B cell (primary cell): ENCODE measurements around the gene KIF16B. TPM values are rescaled to one million over a fixed set of nuclear protein-coding genes. Genes with fewer than 3 reads are reported as not detected.

Experiments used
- ATAC-seq: fragments of 200-7000 bp; cut with Tn5 transposase; one replicate; pipeline ENCODE4 v1.10.0; 2021; ENCODE audit warnings: low read depth, mild to moderate bottlenecking, moderate number of reproducible peaks, moderate library complexity
- CTCF ChIA-PET: fragments of 350-600 bp; sonication (Branson Sonifier 250); formaldehyde crosslinking; loops from one replicate; lab custom pipeline; 2021; ENCODE audit warnings: antibody characterized with exemption, inconsistent platforms; lab: Charles Lee
- POLR2A ChIA-PET: fragments of 350-600 bp; sonication (Branson Sonifier 250); formaldehyde crosslinking; loops from one replicate; lab custom pipeline; 2021; ENCODE audit warnings: antibody characterized with exemption; lab: Charles Lee
- DNase-seq: peaks from one replicate; pipeline ENCODE4 v3.0.0; 2013
- H2AFZ ChIP-seq: 2 replicates; pipeline ENCODE4 v1.6.1; 2012; ENCODE audit warnings: mild to moderate bottlenecking, low read depth, low read length; ENCODE audit not compliant: insufficient read depth, poor library complexity, severe bottlenecking
- H3K27ac ChIP-seq, 2 donors: 1 replicate in 1 of 2; 2 replicates in 1 of 2; pipeline ENCODE4 v1.5.1; 2012 to 2013; ENCODE audit warnings: low read length in 2 of 2, mild to moderate bottlenecking in 2 of 2, moderate library complexity in 1 of 2
- H3K27me3 ChIP-seq, 4 experiments: fragments of 200-600 bp in 1 of 4; sonication (generic) in 1 of 4; replicated peaks in 1 of 4; 1 replicate in 2 of 4; 2 replicates in 2 of 4; pipeline versions ENCODE4 v1.6.1 to v1.7.0; 2013 to 2016; ENCODE audit warnings: low read length in 3 of 4, mild to moderate bottlenecking in 2 of 4, mixed read lengths in 1 of 4, moderate library complexity in 1 of 4; ENCODE audit not compliant: insufficient read depth in 4 of 4, control insufficient read depth in 3 of 4; ENCODE audit errors: control extremely low read depth in 1 of 4
- H3K36me3 ChIP-seq, 2 experiments: replicated peaks in 1 of 2; 1 replicate in 1 of 2; 2 replicates in 1 of 2; pipeline versions ENCODE4 v1.6.1 to v1.7.1; 2013; ENCODE audit warnings: low read length in 1 of 2; ENCODE audit not compliant: insufficient read depth in 2 of 2, control insufficient read depth in 1 of 2; ENCODE audit errors: control extremely low read depth in 1 of 2, extremely low read depth in 1 of 2
- H3K4me1 ChIP-seq, 2 donors: fragments of 200-600 bp in 1 of 2; sonication (generic) in 1 of 2; 1 replicate in 1 of 2; 2 replicates in 1 of 2; pipeline versions ENCODE4 v1.5.1 to v1.6.1; 2013 to 2017; ENCODE audit warnings: low read length in 2 of 2; ENCODE audit not compliant: control insufficient read depth in 2 of 2, insufficient read depth in 2 of 2
- H3K4me2 ChIP-seq: replicated peaks from 2 replicates; pipeline ENCODE3; 2012; ENCODE audit warnings: mild to moderate bottlenecking, low read depth, low read length; ENCODE audit not compliant: poor library complexity, severe bottlenecking
- H3K4me3 ChIP-seq, 5 experiments: fragments of 200-600 bp in 1 of 5; sonication (generic) in 1 of 5; 1 replicate in 3 of 5; 2 replicates in 2 of 5; pipeline versions ENCODE4 v1.5.1 to v1.7.0; 2011 to 2016; ENCODE audit warnings: low read length in 4 of 5, mild to moderate bottlenecking in 4 of 5, low read depth in 2 of 5, control low read depth in 1 of 5, moderate library complexity in 1 of 5; ENCODE audit not compliant: insufficient read depth in 1 of 5; ENCODE audit errors: control extremely low read depth in 1 of 5, extremely low read depth in 1 of 5
- H3K79me2 ChIP-seq: fragments of 200-600 bp; sonication (generic); one replicate; pipeline ENCODE4 v1.6.0; 2016; ENCODE audit warnings: low read length; ENCODE audit not compliant: control insufficient read depth, insufficient read depth
- H3K9ac ChIP-seq: fragments of 200-600 bp; sonication (generic); 2 replicates; pipeline ENCODE4 v1.6.1; 2017; ENCODE audit warnings: mild to moderate bottlenecking, low read length, moderate library complexity
- H3K9me3 ChIP-seq, 3 donors: one replicate each; pipeline versions ENCODE4 v1.6.1 to v1.7.1; 2013; ENCODE audit warnings: low read length in 2 of 3; ENCODE audit not compliant: control insufficient read depth in 2 of 3, insufficient read depth in 1 of 3; ENCODE audit errors: control extremely low read depth in 1 of 3
- H4K20me1 ChIP-seq: 2 replicates; pipeline ENCODE4 v1.6.0; 2012; ENCODE audit warnings: mild to moderate bottlenecking, low read length; ENCODE audit not compliant: insufficient read depth, control insufficient read depth, poor library complexity, severe bottlenecking
- H3K27ac Mint-ChIP-seq: one replicate; pipeline ENCODE4 v1.8.0; 2021; ENCODE audit warnings: mixed read lengths
- H3K27me3 Mint-ChIP-seq: one replicate; pipeline ENCODE4 v1.8.0; 2021; ENCODE audit warnings: mixed read lengths
- H3K4me1 Mint-ChIP-seq: one replicate; pipeline ENCODE4 v1.8.0; 2021; ENCODE audit warnings: mixed read lengths
- H3K4me3 Mint-ChIP-seq: one replicate; pipeline ENCODE4 v1.8.0; 2021; ENCODE audit warnings: mixed read lengths
- H3K9me3 Mint-ChIP-seq: one replicate; pipeline ENCODE4 v1.8.0; 2022; ENCODE audit warnings: mixed read lengths; ENCODE audit not compliant: insufficient read depth
- CTCF ChIP-seq: fragments of 200-600 bp; IDR thresholded peaks from one replicate; pipeline ENCODE4 v1.8.0; 2022; ENCODE audit warnings: antibody characterized with exemption, mild to moderate bottlenecking
- EZH2 ChIP-seq: IDR thresholded peaks from 2 replicates; pipeline ENCODE4 v1.6.1; 2012; ENCODE audit warnings: borderline replicate concordance, low read depth, mild to moderate bottlenecking, moderate library complexity, low read length; ENCODE audit not compliant: insufficient read depth, poor library complexity, severe bottlenecking
- WGBS: methylation state at CpG from one replicate; pipeline ENCODE4 v1.1.5; 2013; ENCODE audit warnings: missing lambda C conversion rate; ENCODE audit not compliant: insufficient coverage; 5-methylcytosine and 5-hydroxymethylcytosine counted together
- intact Hi-C: fragments of 100-400 bp; cut with micrococcal nuclease; formaldehyde crosslinking; loops from one replicate; pipeline ENCODE4 v1.10.0; 2022
- polyA plus RNA-seq: library from polyadenylated mRNA; depleted of rRNA; stranded (reverse); fragments of >200 nt; gene quantifications from 2 replicates; pipeline ENCODE4 v1.2.3, GENCODE V29; 2012
- total RNA-seq, 2 donors: library from RNA; stranded (reverse); fragments of 120-200 nt in 1 of 2; gene quantifications; 1 replicate in 1 of 2; 2 replicates in 1 of 2; pipeline versions ENCODE4 v1.2.3 to v1.2.4, GENCODE V29; 2013 to 2022

Gene KIF16B
- total and polyA plus RNA-seq, 2 donors (not counting 1 experiment from before 2014, with no cell fraction given) = 4.5 to 13.0 TPM

- ATAC-seq (no peak), DNase-seq (no peak)
- Mint-ChIP-seq H3K27ac (no peak overlapping the region), H3K27me3 (no peaks in the 10 kb centered on the region), H3K4me1 (no peaks in the 10 kb centered on the region), H3K9me3 (no peaks in the 10 kb centered on the region), H3K4me3 (no peak overlapping the region)
- peaks cover 0 to 10% (median 0%) of the 10 kb centered on the region in 3 donors for H3K9me3 ChIP-seq
- ChIA-PET POLR2A (no interaction called here), CTCF (no interaction called here)
- no peaks in the 10 kb centered on the region for H3K36me3 ChIP-seq
- TF ChIP-seq EZH2 (no peak), CTCF (no peak)
- H2AFZ ChIP-seq = no peak overlapping the region
- H3K4me1 ChIP-seq = no peaks in the 10 kb centered on the region
- H4K20me1 ChIP-seq = no peaks in the 10 kb centered on the region
- WGBS = 96% methylated on average over 6 of the region's 7 CpGs
- H3K9ac ChIP-seq = no peak overlapping the region
- intact Hi-C loops = no loop called here
- H3K4me3 ChIP-seq = no peak overlapping the region
- no peak overlapping the region for H3K27ac ChIP-seq
- no peaks in the 10 kb centered on the region for H3K27me3 ChIP-seq
- no peak overlapping the region for H3K4me2 ChIP-seq
- H3K79me2 ChIP-seq = no peaks in the 10 kb centered on the region
These were observed 316.2 kb downstream of the KIF16B start for GRCh38 chr20:16257021-16257420.

- 88% methylated on average over 4 of the region's 6 CpGs for WGBS
- no peak overlapping the region for H3K9ac ChIP-seq
- H3K36me3 ChIP-seq = no peaks in the 10 kb centered on the region
- TF ChIP-seq CTCF (no peak), EZH2 (no peak)
- H3K4me3 ChIP-seq = no peak overlapping the region
- DNase-seq = no peak
- Mint-ChIP-seq H3K4me1 (peaks cover 7% of the 10 kb centered on the region), H3K27me3 (peaks cover 5% of the 10 kb centered on the region), H3K27ac (no peak overlapping the region), H3K9me3 (no peaks in the 10 kb centered on the region), H3K4me3 (no peak overlapping the region)
- no peaks in the 10 kb centered on the region for H4K20me1 ChIP-seq
- peaks cover 4% of the 10 kb centered on the region in 2 donors for H3K4me1 ChIP-seq
- no peak overlapping the region for H2AFZ ChIP-seq
- POLR2A ChIA-PET = no interaction called here
- H3K79me2 ChIP-seq = no peaks in the 10 kb centered on the region
- no peak overlapping the region for H3K27ac ChIP-seq
- intact Hi-C loops = loop anchor here (10.0 kb wide), 1 partner anchor 202 kb away; no protein-coding TSS in a partner anchor
- ATAC-seq = no peak
- CTCF ChIA-PET = no interaction called here
- H3K9me3 ChIP-seq = peaks cover 0 to 3% (median 0%) of the 10 kb centered on the region in 3 donors
- no peak overlapping the region for H3K4me2 ChIP-seq
- no peaks in the 10 kb centered on the region for H3K27me3 ChIP-seq
These were observed 326.4 kb downstream of the KIF16B start for GRCh38 chr20:16246870-16247269.
